Hepatic stellate cell (primary cell): ENCODE results near the gene WDR59.
"Not testable (repeated sequence)": the region's sequence is repeated elsewhere in the genome, so short reads cannot be mapped to it uniquely, and the experiment has no call there.

Experiments used
- DNase-seq: peaks from one replicate; pipeline ENCODE4 v3.0.0; 2011; ENCODE audit warnings: low spot score

The WDR59 gene

DNA sequence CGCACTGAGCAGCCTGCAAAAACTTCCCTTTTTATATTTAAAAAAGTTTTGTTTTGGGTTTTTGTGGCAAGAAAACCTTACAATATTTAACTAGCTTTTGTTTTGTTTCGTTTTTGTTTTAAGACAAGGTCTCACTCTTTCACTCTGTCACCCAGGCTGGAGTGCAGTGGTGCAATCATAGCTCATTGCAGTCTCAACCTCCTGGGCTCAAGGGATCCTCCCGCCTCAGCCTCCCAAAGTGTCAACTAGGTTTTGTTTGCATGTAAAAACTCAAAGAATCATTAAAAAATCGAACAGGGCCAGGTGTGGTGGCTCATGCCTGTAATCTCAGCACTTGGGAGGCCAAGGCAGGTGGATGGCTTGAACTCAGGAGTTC, 132.4 kb downstream of the WDR59 start:
- no peak for DNase-seq

DNA sequence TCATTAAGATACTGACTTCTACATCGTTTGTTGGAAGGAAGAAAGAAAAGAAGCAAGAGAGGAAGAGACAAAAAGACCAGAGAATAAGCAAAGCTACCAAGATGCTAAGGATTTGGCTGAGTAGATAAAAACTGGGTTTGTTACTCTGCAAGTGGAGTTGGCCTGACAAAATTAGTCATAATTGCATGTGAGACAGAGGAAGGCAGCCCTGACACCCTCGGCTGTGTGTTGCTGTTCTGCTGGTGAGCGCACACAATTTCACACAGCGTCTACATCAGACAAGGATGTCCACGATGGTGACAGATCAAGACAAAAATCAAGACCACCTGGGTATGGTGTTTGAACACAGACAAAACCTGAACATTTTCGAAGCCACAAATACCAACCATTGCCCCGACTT, 134.9 kb downstream of the WDR59 start:
- DNase-seq, result no peak

DNA sequence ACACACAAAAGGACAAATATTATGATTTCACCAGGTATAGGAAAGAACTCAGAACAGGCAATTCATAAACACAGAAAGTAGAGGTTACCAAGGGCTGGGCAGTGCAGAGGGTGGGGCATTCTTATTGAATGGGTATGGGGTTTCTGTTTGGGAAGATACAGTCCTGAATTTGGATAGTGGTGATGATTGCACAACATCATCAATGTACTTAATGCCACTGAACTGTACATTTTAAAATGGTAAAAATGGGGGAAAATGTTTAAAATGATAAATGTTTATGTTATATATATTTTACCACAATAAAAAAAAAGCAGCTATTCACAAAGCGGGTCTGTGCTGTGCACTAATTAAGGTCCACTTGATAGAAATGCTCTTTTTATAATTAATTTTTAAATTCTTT, 137.7 kb downstream of the WDR59 start:
- DNase-seq, result no peak

DNA sequence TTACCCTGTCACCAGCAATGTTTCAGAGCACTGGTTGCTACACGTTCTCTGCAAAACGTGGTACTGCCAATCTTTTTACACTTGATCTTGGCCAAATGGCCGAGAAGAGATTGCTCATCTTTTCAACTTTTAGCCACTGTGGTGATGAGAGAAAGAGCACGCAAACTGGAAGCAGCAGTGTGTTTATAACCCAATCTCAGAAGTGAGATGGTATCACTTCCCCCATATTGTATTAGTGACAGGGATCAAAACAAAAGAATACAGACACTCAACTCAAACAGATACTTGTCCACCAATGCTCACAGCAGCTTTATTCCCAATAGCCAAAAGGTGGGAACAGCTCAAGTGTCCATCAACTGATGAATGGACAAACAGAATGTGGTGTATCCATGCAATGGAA, 138.2 kb downstream of the WDR59 start:
- no peak for DNase-seq

DNA sequence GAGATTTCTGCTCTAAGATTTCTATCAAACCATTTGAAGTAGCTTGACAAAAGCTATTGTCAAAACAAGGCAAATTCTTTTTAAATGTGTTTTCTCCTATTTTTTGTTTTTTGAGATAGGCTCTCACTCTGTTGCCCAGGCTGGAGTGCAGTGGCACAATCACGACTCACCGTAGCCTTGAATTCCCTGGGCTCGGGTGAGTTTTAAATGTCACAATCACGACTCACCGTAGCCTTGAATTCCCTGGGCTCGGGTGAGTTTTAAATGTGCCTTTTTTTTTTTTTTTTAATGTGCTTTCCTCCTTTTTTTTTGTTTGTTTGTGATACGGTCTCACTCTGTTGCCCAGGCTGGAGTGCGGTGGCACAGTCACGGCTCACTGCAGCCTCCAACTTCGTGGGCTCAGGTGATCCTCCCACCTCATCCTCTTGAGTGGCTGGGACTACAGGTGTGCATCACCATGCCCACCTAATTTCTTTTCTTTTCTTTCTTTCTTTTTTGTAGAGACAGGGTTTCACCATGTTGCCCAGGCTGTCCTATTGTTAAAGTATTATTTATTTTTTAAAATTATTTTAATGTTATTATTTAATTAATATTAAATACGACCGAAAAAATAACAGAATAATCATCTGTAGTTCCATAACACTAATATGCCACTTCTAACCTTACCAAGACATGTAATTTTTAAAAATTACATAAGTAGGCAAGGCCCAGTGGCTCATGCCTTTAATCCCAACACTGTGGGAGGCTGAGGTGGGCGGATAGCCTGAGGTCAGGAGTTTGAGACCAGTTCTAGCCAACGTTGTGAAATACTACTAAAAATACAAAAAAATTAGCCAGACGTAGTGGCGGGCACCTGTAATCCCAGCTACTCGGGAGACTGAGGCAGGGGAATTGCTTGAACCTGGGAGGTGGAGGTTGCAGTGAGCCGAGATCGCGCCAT, 140.6 kb downstream of the WDR59 start:
- DNase-seq, result no peak

DNA sequence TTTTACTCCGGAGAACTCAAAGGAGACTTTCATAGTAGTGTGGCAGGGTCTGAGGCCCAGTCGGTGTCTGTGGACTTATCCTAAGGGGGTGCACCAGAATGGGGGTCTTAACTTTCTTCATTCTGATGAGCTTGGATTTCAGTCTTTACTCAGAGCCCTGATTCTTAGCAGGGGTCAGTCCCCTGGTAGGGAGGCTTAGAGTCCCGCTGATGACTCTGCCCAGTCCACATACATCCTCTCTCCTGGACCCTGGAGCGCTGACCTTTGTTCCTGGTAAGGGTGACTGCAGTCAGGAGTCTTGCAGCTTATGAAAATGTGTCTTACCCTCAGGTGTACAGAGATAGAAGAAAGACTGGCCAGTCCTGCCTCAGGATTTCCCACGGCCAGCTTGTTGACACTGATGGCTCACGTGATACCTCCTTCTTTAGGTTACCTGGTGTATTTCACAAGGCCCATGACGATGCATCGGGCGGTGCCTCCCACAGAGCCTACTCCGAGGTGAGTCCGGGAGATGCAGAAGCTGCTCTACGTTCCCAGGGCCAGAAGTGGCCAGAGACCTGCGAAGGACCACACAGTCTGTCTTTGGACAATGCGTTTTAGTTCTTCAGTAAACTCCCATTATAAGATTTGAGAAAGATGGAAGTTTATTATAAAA, 141.4 kb downstream of the WDR59 start:
- not testable (repeated sequence) for DNase-seq

DNA sequence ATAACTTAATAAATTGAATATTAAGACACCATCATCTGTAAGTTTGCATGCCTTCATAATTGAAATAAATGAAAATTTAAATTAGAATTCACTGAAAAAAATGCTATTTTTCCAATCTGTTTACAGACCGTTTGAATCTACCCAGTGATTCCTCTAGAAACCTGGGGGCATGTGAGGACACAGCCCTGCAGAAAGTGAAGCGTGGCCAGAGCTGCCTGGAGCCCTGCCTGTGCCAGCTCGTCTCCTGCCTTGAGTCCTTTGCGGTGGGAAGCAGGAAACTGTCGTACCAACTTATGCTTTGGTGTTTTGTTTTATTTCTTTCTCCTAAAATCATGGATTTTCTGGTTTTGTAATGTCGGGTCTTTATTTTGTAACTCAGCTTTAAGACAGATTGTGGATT, 142.5 kb downstream of the WDR59 start:
- DNase-seq, result no peak

DNA sequence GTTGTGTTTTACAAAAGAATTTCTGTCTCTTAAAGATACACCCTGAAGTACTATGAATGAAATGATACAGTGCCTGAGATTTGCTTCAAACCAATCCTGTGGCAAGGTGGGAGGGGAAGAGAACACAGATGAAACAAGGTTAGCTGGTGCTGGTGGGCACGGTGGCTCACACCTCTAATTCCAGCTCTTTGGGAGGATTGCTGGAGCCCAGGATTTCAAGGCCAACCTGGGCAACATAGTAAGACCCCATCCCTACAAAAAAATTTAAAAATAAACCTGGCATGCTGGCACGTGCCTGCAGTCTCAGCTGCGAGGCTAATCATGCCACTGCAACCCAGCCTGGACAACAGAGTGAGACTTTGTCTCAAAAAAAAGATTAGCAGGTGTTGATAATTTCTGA, 143.0 kb downstream of the WDR59 start:
- no peak for DNase-seq

DNA sequence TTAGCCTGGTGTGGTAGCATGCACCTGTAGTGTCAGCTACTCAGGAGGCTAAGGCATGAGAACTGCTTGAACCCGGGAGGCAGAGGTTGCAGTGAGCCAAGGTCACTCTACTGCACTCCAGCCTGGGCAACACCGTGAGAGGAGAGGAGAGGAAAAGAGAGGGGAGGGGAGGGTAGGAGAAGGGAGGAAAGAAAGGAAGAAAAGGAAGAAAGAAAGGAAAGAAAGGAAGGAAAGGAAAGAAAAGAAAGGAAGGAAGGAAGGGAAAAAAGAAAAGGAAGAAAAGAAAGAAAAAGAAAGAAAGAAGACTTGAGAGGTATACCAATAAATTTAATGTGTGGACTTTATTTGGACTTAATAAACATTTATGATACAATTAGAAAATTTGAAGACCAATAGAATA, 143.5 kb downstream of the WDR59 start:
- no peak for DNase-seq

DNA sequence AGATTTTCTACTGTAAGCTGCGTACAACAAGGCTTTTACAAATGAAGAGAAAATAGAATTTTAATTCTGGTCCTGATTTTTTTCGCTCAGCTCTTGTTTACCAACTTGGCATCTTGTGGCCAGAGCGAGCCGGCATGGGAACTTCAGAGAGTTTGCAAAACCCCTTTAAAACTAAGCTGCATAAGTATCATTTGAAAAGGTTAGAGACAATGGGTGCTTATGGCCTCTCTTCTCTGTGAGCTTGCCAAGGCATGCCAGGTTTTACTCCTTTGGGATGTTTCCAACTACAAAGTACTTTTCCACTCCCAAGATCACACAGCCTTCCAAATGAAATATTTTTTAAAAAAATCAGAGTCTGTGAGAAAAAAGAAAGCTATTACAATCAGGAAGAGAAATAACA, 147.9 kb downstream of the WDR59 start:
- no peak for DNase-seq

DNA sequence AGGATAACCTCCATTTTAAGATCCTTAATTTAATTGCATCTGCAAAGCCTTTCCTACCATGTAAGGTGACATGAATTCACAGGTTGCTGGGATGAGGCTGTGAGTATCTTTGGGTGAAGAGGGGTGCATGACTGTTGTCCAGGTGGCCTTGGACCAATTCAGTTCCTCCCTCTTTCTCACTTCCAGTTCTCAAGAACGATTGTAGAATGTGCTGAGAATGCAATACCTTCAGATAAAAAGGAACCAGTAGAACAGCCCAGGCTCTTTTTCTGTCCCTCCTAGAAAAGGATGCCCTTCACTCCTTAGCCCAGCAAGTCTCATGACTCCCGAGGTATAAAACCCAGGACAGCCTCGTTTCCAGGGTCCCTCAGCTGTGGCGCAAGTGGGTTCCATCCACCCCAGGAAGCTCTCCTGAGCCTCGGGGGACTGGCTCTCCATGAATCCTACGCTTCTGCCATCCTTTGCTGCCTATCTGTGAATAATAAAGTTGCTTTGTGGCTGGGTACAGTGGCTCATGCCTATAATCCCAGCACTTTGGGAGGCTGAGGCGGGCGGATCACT, 148.7 kb downstream of the WDR59 start:
- DNase-seq, result no peak

DNA sequence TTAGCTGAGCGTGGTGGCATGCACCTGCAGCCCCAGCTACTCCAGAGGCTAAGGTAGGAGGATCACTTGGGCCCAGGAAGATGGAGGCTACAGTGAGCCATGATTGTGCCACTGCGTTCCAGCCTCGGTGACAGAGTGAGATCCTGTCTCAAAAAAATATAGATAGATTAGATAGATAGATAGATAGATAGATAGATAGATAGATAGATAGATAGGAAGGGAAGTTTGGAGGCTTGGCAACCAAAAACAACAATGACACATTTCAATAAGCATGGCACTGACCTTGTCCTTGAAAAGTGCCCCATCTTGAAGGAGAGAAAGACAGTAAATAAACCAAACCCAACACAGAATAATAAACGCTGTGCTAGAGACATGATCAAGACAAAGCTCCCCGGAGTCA, 152.7 kb downstream of the WDR59 start:
- DNase-seq, result no peak

DNA sequence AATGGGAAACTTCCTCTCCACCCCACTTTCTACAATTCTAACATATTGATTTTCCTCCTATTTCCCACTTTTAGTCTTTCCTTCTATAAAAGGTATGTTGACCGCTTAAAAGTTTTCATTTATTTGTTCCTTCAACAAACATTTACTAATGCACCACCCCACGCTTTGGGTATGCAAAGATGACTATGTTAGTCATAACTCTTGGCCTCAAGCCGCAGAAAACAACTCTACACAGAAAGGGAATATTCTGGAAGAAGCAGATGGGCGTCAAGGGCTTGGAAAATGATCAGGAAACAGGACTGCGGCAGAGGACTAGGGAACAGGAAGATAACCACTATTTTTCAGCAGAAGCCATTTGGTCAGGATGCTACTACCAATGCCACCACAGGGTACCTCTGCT, 153.5 kb downstream of the WDR59 start:
- DNase-seq, result no peak

DNA sequence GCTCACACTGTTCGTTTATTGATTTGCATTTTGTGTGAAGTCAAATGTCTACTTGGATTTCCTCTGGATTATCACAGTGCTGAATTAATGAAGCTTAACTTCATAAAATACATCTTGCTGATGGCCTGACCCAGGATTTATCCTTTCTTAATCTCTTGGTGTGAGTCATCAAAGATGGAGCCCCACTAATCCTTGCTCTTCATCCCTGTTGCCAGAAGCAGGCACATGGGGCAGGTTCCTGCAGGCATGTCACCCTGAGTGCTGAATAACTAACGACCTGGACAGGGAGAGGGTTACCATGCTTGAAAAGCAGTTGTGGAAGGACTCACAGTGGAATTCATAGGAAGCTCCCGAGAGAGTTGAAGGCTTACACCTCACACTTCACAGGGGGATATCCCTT, 154.3 kb downstream of the WDR59 start:
- no peak for DNase-seq

DNA sequence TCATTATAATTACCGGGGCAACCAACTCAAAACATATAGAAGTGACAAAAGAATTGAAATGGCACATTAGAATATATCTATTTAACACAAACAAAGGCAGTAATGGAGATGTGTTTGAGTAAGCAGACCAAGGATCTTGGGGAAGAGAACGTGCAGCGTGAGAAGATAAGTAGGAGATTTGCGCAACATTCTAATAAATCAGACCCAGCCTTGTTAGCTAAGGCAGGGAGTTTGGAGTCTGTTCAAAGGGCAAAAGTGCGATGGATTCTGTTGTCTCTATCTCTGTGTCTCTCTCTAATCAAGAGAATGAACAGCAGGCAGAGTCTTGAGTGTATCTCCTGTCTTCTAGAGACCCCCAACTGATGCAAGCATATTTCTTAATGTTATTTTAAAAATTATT, 155.3 kb downstream of the WDR59 start:
- DNase-seq, result no peak

DNA sequence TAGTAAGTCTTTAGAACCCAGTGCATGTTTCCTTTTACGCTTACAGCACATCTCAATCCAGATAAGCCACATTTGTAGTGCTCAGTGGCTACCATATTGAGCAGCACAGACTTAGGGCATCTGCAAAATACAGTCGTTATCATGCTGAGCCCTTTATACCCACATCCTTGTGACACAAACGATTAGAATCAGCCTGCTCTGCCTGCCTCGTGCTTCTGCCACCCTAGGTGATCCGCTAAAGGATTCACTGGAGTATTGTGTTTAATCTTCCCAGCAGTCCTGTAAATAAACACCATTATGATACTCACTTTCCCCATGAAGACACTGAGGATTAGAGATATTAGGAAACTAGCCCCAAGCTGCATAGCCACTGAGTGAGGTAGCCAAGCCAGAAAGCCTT, 159.0 kb downstream of the WDR59 start:
- no peak for DNase-seq

DNA sequence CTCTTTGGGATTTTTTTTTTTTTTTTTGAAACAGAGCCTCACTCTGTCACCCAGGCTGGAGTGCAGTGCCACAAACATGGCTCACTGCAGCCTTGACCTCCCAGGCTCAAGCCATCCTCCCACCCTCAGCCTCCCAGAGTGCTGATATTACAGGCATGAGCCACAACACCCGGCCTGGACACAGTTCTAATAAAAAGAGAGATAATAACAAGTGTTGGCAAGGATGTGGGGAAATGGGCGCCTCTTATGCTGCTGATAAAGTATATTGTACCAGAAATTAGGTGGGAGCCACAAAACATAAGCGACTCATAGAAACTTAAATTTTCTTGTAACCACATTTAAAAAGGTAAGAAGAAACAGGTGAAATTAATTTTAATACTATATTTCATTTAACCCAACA, 159.9 kb downstream of the WDR59 start:
- DNase-seq, result no peak
